ENCODE data around the gene BTN1A1. TPM values are rescaled to one million over a fixed set of nuclear protein-coding genes. Genes with fewer than 3 reads are reported as not detected.
A peak's percentile ranks its signal among the peaks of the same experiment; 100 is the strongest.

BTN1A1 gene
- total and polyA plus RNA-seq, 9 of the 15 experiments (the other 6 are each of a cell fraction or from before 2014, with no cell fraction given), result 0.01 to 0.15 (median 0.06) TPM; not detected in 4

DNA sequence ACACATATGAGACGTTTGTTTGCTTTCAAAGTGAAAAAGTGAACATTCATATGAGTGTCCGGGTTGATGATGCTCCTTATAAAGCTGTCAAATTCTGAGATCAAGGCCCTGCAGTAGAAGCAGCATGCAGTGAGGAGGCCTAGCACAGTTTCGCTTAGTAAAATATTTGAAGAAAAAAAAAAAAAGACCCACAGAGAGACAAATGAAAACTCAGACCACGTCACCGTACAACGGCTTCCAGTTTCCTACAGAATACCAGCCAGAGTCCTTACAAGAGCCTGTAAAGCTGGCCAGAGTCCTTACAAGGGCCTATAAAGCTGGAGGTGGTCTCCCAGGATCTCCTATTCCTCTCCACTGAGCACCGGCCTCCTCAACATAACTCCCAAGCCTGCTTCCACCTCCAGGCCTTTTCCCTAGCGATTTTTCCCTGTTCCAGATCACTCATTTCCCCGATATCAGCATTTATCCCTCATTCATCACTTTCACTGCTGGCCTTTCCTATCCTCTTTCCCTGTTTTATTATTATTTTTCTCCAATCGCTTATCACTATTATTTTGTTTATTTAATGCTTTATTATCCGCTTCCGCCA is 36.6 kb downstream of the BTN1A1 start (continued):
- TF ChIP-seq ZNF280A (IDR thresholded peaks at IDR 0.05; ENCODE audit: low read depth, partially characterized antibody) (peak; percentile 29), ZNF551 (CRISPR knock-in tag; IDR thresholded peaks at IDR 0.05) (no peak), L3MBTL2 (IDR thresholded peaks at IDR 0.05) (peak; percentile 35; the same call in 1 of the 2 replicates), LARP7 (IDR thresholded peaks at IDR 0.05) (0 out of 2 replicates have a peak, but pooled peaks have one; percentile 85), HDAC8 (tag; IDR thresholded peaks at IDR 0.05) (no peak), ZNF449 (CRISPR knock-in tag; IDR thresholded peaks at IDR 0.05) (0 out of 2 replicates have a peak, but pooled peaks have one; percentile 8), XRCC4 (IDR thresholded peaks at IDR 0.05; ENCODE audit: extremely low read depth, insufficient read depth, insufficient read length) (no peak), ELF4 (CRISPR knock-in tag; IDR thresholded peaks at IDR 0.05) (peak; percentile 70; the same call in 1 of the 2 replicates), SMARCA5 (IDR thresholded peaks at IDR 0.05) (no peak), DACH1 (IDR thresholded peaks at IDR 0.05; ENCODE audit: partially characterized antibody) (no peak), STAT6 (CRISPR knock-in tag; IDR thresholded peaks at IDR 0.05) (no peak), ESRRB (CRISPR knock-in tag; IDR thresholded peaks at IDR 0.05; ENCODE audit: borderline replicate concordance) (no peak), NR1H2 (CRISPR knock-in tag; IDR thresholded peaks at IDR 0.05) (no peak)
- TF ChIP-seq, protein P1, sequence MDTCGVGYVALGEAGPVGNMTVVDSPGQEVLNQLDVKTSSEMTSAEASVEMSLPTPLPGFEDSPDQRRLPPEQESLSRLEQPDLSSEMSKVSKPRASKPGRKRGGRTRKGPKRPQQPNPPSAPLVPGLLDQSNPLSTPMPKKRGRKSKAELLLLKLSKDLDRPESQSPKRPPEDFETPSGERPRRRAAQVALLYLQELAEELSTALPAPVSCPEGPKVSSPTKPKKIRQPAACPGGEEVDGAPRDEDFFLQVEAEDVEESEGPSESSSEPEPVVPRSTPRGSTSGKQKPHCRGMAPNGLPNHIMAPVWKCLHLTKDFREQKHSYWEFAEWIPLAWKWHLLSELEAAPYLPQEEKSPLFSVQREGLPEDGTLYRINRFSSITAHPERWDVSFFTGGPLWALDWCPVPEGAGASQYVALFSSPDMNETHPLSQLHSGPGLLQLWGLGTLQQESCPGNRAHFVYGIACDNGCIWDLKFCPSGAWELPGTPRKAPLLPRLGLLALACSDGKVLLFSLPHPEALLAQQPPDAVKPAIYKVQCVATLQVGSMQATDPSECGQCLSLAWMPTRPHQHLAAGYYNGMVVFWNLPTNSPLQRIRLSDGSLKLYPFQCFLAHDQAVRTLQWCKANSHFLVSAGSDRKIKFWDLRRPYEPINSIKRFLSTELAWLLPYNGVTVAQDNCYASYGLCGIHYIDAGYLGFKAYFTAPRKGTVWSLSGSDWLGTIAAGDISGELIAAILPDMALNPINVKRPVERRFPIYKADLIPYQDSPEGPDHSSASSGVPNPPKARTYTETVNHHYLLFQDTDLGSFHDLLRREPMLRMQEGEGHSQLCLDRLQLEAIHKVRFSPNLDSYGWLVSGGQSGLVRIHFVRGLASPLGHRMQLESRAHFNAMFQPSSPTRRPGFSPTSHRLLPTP (IDR thresholded peaks at IDR 0.05; ENCODE audit: borderline replicate concordance, extremely low read depth, insufficient read length), result peak; percentile 16
- TF ChIP-seq, protein P2, sequence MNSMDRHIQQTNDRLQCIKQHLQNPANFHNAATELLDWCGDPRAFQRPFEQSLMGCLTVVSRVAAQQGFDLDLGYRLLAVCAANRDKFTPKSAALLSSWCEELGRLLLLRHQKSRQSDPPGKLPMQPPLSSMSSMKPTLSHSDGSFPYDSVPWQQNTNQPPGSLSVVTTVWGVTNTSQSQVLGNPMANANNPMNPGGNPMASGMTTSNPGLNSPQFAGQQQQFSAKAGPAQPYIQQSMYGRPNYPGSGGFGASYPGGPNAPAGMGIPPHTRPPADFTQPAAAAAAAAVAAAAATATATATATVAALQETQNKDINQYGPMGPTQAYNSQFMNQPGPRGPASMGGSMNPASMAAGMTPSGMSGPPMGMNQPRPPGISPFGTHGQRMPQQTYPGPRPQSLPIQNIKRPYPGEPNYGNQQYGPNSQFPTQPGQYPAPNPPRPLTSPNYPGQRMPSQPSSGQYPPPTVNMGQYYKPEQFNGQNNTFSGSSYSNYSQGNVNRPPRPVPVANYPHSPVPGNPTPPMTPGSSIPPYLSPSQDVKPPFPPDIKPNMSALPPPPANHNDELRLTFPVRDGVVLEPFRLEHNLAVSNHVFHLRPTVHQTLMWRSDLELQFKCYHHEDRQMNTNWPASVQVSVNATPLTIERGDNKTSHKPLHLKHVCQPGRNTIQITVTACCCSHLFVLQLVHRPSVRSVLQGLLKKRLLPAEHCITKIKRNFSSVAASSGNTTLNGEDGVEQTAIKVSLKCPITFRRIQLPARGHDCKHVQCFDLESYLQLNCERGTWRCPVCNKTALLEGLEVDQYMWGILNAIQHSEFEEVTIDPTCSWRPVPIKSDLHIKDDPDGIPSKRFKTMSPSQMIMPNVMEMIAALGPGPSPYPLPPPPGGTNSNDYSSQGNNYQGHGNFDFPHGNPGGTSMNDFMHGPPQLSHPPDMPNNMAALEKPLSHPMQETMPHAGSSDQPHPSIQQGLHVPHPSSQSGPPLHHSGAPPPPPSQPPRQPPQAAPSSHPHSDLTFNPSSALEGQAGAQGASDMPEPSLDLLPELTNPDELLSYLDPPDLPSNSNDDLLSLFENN (IDR thresholded peaks at IDR 0.05; ENCODE audit: low read depth in 2 of 2, low read length in 2 of 2), result no peak
